SK-N-SH (cell line): ENCODE results near the gene ARAP2.

Experiments used
- NFIC ChIP-seq: IDR thresholded peaks from 2 replicates; pipeline ENCODE4 v1.4.0; 2012; ENCODE audit warnings: borderline replicate concordance
- POLR2AphosphoS5 ChIP-seq: IDR thresholded peaks from 2 replicates; pipeline ENCODE4 v1.6.1; 2012; ENCODE audit warnings: low read depth, low read length
- TF ChIP-seq, protein P1 (sequence below): fragments of 200-600 bp; sonication (generic); IDR thresholded peaks from 2 replicates; pipeline ENCODE4 v1.6.1; 2017; ENCODE audit warnings: antibody characterized with exemption, mild to moderate bottlenecking, moderate library complexity

DNA sequence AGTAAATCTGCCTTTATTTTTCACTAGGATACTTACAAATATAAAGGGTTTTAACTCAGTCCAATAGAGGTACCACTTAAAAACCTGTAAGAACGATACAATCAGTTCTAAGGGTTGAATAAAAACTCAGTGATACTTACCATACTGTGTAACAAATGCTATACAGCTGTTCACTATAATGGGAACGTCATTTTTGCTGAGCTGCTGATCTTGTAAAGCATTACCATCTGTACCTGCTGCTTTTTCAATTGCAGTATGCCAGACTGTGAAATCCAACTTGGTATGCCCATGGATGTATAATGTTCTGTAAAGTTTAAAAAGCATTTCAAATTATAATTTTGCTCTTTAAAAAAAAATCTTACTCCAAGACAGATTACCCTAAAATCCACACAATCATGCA lies 111.2 kb downstream of the ARAP2 start:
- TF ChIP-seq, protein P1, sequence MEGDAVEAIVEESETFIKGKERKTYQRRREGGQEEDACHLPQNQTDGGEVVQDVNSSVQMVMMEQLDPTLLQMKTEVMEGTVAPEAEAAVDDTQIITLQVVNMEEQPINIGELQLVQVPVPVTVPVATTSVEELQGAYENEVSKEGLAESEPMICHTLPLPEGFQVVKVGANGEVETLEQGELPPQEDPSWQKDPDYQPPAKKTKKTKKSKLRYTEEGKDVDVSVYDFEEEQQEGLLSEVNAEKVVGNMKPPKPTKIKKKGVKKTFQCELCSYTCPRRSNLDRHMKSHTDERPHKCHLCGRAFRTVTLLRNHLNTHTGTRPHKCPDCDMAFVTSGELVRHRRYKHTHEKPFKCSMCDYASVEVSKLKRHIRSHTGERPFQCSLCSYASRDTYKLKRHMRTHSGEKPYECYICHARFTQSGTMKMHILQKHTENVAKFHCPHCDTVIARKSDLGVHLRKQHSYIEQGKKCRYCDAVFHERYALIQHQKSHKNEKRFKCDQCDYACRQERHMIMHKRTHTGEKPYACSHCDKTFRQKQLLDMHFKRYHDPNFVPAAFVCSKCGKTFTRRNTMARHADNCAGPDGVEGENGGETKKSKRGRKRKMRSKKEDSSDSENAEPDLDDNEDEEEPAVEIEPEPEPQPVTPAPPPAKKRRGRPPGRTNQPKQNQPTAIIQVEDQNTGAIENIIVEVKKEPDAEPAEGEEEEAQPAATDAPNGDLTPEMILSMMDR, result no peak
- TF ChIP-seq NFIC, result no peak
- no peak for TF ChIP-seq POLR2AphosphoS5
